HG02678 (cell line): ENCODE results near the gene CBY2.
"Not testable (repeated sequence)": the region's sequence is repeated elsewhere in the genome, so short reads cannot be mapped to it uniquely, and the experiment has no call there.

ENCODE experiments used
- ATAC-seq: cut with Tn5 transposase; IDR thresholded peaks from one replicate; pipeline ENCODE4 v1.9.1; 2021; ENCODE audit warnings: mild to moderate bottlenecking, moderate library complexity; ENCODE audit not compliant: unreplicated experiment

CBY2 gene

GRCh38 chr13:45737571-45738017, 35.5 kb downstream of the CBY2 start:
- no peak for ATAC-seq

GRCh38 chr13:45742985-45743384, 40.9 kb downstream of the CBY2 start:
- ATAC-seq, result no peak

- no peak for ATAC-seq
Observed at GRCh38 chr13:45744979-45745378, 42.9 kb downstream of the CBY2 start.

GRCh38 chr13:45747071-45747470, 45.0 kb downstream of the CBY2 start:
- ATAC-seq, result no peak

GRCh38 chr13:45748941-45749759, 47.0 kb downstream of the CBY2 start:
- ATAC-seq, result no peak

GRCh38 chr13:45750566-45750965, 48.4 kb downstream of the CBY2 start:
- no peak for ATAC-seq

- ATAC-seq, result no peak
Observed at GRCh38 chr13:45751885-45752284, 49.8 kb downstream of the CBY2 start.

GRCh38 chr13:45752510-45752909, 50.4 kb downstream of the CBY2 start:
- ATAC-seq, result no peak

- not testable (repeated sequence) for ATAC-seq
Observed at GRCh38 chr13:45756498-45756897, 54.4 kb downstream of the CBY2 start.

GRCh38 chr13:45757589-45757988, 55.5 kb downstream of the CBY2 start:
- ATAC-seq, result not testable (repeated sequence)

GRCh38 chr13:45763419-45763818, 61.3 kb downstream of the CBY2 start:
- ATAC-seq, result no peak
